Measurements from ENCODE around the gene COL4A4. TPM values are rescaled to one million over a fixed set of nuclear protein-coding genes. Genes with fewer than 3 reads are reported as not detected.

The COL4A4 gene
- total and polyA plus RNA-seq, 2 experiments from 2014 or later: 1.3 to 3.1 TPM

DNA sequence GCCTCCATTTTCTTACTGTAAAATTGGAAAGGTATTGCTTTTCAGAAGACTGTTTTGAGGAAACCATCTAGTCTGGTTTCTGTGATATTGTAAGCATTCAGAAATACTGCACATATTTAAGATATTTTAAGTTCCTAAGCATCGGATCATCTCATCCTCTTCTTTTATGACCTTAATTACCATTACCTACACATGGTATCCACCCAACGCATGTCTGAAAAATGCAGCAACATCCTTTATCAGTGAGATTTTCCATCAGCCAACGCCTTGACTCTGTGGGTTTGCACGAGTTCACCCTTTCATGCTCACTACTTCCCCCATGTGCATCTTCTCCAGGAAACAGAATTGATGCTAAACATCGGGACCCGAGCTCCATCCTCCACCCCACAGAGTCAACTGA is 84.3 kb downstream of the COL4A4 start:
- no peaks in the 10 kb centered on the region for H3K27me3 ChIP-seq (ENCODE audit: insufficient read depth)
- no peaks in the 10 kb centered on the region for H3K79me2 ChIP-seq (replicated peaks; ENCODE audit: insufficient read depth)
- no peaks in the 10 kb centered on the region for H3F3A ChIP-seq (replicated peaks; ENCODE audit: low read depth)
- H3K36me3 Mint-ChIP-seq (ENCODE audit: low read depth): no peaks in the 10 kb centered on the region
- H2AFZ ChIP-seq: no peak overlapping the region
- ATAC-seq (no peak), DNase-seq (ENCODE audit: low spot score) (no peak)
- peaks cover 3% of the 10 kb centered on the region; the same call in 1 of the 2 replicates for H3K9me2 ChIP-seq (ENCODE audit: insufficient read depth)
- H3K27ac ChIP-seq (ENCODE audit: low read depth): no peak overlapping the region
- no peak overlapping the region for H3K27ac Mint-ChIP-seq
- H3K4me1 ChIP-seq (ENCODE audit: insufficient read depth): no peaks in the 10 kb centered on the region
- no peaks in the 10 kb centered on the region for H3K4me1 Mint-ChIP-seq
- TF ChIP-seq CREB1 (CRISPR knock-in tag; IDR thresholded peaks at IDR 0.05; ENCODE audit: low read depth): no peak
- TF ChIP-seq JUNB (IDR thresholded peaks at IDR 0.05; ENCODE audit: unreplicated experiment): no peak
- no peak for TF ChIP-seq NANOG (IDR thresholded peaks at IDR 0.05; ENCODE audit: borderline replicate concordance)
- TF ChIP-seq, protein P1, sequence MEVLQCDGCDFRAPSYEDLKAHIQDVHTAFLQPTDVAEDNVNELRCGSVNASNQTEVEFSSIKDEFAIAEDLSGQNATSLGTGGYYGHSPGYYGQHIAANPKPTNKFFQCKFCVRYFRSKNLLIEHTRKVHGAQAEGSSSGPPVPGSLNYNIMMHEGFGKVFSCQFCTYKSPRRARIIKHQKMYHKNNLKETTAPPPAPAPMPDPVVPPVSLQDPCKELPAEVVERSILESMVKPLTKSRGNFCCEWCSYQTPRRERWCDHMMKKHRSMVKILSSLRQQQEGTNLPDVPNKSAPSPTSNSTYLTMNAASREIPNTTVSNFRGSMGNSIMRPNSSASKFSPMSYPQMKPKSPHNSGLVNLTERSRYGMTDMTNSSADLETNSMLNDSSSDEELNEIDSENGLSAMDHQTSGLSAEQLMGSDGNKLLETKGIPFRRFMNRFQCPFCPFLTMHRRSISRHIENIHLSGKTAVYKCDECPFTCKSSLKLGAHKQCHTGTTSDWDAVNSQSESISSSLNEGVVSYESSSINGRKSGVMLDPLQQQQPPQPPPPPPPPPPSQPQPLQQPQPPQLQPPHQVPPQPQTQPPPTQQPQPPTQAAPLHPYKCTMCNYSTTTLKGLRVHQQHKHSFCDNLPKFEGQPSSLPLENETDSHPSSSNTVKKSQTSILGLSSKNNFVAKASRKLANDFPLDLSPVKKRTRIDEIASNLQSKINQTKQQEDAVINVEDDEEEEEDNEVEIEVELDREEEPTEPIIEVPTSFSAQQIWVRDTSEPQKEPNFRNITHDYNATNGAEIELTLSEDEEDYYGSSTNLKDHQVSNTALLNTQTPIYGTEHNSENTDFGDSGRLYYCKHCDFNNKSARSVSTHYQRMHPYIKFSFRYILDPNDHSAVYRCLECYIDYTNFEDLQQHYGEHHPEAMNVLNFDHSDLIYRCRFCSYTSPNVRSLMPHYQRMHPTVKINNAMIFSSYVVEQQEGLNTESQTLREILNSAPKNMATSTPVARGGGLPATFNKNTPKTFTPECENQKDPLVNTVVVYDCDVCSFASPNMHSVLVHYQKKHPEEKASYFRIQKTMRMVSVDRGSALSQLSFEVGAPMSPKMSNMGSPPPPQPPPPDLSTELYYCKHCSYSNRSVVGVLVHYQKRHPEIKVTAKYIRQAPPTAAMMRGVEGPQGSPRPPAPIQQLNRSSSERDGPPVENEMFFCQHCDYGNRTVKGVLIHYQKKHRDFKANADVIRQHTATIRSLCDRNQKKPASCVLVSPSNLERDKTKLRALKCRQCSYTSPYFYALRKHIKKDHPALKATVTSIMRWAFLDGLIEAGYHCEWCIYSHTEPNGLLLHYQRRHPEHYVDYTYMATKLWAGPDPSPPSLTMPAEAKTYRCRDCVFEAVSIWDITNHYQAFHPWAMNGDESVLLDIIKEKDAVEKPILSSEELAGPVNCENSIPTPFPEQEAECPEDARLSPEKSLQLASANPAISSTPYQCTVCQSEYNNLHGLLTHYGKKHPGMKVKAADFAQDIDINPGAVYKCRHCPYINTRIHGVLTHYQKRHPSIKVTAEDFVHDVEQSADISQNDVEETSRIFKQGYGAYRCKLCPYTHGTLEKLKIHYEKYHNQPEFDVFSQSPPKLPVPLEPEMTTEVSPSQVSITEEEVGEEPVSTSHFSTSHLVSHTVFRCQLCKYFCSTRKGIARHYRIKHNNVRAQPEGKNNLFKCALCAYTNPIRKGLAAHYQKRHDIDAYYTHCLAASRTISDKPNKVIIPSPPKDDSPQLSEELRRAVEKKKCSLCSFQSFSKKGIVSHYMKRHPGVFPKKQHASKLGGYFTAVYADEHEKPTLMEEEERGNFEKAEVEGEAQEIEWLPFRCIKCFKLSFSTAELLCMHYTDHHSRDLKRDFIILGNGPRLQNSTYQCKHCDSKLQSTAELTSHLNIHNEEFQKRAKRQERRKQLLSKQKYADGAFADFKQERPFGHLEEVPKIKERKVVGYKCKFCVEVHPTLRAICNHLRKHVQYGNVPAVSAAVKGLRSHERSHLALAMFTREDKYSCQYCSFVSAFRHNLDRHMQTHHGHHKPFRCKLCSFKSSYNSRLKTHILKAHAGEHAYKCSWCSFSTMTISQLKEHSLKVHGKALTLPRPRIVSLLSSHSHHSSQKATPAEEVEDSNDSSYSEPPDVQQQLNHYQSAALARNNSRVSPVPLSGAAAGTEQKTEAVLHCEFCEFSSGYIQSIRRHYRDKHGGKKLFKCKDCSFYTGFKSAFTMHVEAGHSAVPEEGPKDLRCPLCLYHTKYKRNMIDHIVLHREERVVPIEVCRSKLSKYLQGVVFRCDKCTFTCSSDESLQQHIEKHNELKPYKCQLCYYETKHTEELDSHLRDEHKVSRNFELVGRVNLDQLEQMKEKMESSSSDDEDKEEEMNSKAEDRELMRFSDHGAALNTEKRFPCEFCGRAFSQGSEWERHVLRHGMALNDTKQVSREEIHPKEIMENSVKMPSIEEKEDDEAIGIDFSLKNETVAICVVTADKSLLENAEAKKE (CRISPR knock-in tag; IDR thresholded peaks at IDR 0.05): no peak
- TF ChIP-seq, protein P2, sequence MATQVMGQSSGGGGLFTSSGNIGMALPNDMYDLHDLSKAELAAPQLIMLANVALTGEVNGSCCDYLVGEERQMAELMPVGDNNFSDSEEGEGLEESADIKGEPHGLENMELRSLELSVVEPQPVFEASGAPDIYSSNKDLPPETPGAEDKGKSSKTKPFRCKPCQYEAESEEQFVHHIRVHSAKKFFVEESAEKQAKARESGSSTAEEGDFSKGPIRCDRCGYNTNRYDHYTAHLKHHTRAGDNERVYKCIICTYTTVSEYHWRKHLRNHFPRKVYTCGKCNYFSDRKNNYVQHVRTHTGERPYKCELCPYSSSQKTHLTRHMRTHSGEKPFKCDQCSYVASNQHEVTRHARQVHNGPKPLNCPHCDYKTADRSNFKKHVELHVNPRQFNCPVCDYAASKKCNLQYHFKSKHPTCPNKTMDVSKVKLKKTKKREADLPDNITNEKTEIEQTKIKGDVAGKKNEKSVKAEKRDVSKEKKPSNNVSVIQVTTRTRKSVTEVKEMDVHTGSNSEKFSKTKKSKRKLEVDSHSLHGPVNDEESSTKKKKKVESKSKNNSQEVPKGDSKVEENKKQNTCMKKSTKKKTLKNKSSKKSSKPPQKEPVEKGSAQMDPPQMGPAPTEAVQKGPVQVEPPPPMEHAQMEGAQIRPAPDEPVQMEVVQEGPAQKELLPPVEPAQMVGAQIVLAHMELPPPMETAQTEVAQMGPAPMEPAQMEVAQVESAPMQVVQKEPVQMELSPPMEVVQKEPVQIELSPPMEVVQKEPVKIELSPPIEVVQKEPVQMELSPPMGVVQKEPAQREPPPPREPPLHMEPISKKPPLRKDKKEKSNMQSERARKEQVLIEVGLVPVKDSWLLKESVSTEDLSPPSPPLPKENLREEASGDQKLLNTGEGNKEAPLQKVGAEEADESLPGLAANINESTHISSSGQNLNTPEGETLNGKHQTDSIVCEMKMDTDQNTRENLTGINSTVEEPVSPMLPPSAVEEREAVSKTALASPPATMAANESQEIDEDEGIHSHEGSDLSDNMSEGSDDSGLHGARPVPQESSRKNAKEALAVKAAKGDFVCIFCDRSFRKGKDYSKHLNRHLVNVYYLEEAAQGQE (IDR thresholded peaks at IDR 0.05; ENCODE audit: unreplicated experiment): no peak
- no peak for TF ChIP-seq STAT1 (IDR thresholded peaks at IDR 0.05; ENCODE audit: unreplicated experiment)
- H3K9me3 Mint-ChIP-seq: no peaks in the 10 kb centered on the region
- H3K4me3 Mint-ChIP-seq: no peak overlapping the region
- no peaks in the 10 kb centered on the region for H4K20me1 ChIP-seq (replicated peaks; ENCODE audit: insufficient read depth)
- no peaks in the 10 kb centered on the region for H3K36me3 ChIP-seq (ENCODE audit: insufficient read depth)
- H3K4me3 ChIP-seq: no peak overlapping the region
- H3K4me2 ChIP-seq: no peak overlapping the region
- H3K27me3 Mint-ChIP-seq (ENCODE audit: insufficient read depth, low read depth, poor library complexity): no peaks in the 10 kb centered on the region
